CD4-positive, alpha-beta T cell treated with Interleukin-4 for 4 hours (primary cell): ENCODE results near the gene ZNF646.

Experiments used
- DNase-seq: peaks from one replicate; pipeline ENCODE4 v3.0.0-alpha.2; 2020

ZNF646 gene

GRCh38 chr16:31110106-31111034 is 36.1 kb downstream of the ZNF646 start:
- DNase-seq: no peak

GRCh38 chr16:31111881-31112466 is 37.8 kb downstream of the ZNF646 start:
- no peak for DNase-seq

- DNase-seq: no peak
Measured at GRCh38 chr16:31112711-31113110, 38.5 kb downstream of the ZNF646 start.

GRCh38 chr16:31113121-31114120 is 39.2 kb downstream of the ZNF646 start:
- DNase-seq: peak; percentile 16

GRCh38 chr16:31114468-31114867 is 40.2 kb downstream of the ZNF646 start:
- no peak for DNase-seq

GRCh38 chr16:31117384-31118222 is 43.4 kb downstream of the ZNF646 start, which contains the start of gene KAT8:
KAT8 (plus strand) TSS chr16:31117664; CDS start chr16:31117682, 18 bp downstream.
- peak; percentile 96 for DNase-seq

GRCh38 chr16:31118223-31119155 is 44.3 kb downstream of the ZNF646 start:
- no peak for DNase-seq

- no peak for DNase-seq
Measured at GRCh38 chr16:31120129-31120528, 45.9 kb downstream of the ZNF646 start.

- no peak for DNase-seq
Measured at GRCh38 chr16:31125844-31126243, 51.6 kb downstream of the ZNF646 start.

GRCh38 chr16:31127182-31127581 is 53.0 kb downstream of the ZNF646 start:
- DNase-seq: no peak

- DNase-seq: peak; percentile 22
Measured at GRCh38 chr16:31128711-31129567, 54.7 kb downstream of the ZNF646 start.

GRCh38 chr16:31129568-31130335 is 55.5 kb downstream of the ZNF646 start:
- DNase-seq: no peak

- DNase-seq: no peak
Measured at GRCh38 chr16:31130336-31130891, 56.2 kb downstream of the ZNF646 start.

GRCh38 chr16:31130899-31131298 is 56.7 kb downstream of the ZNF646 start:
- no peak for DNase-seq

- DNase-seq: no peak
Measured at GRCh38 chr16:31131416-31131815, 57.2 kb downstream of the ZNF646 start.

GRCh38 chr16:31131841-31132271 is 57.6 kb downstream of the ZNF646 start:
- DNase-seq: no peak

GRCh38 chr16:31132303-31132979 is 58.2 kb downstream of the ZNF646 start:
- DNase-seq: no peak

GRCh38 chr16:31133046-31133501 is 58.9 kb downstream of the ZNF646 start:
- no peak for DNase-seq
